HFFc6 (cell line): ENCODE data around the gene THSD4. TPM values are rescaled to one million over a fixed set of nuclear protein-coding genes. Genes with fewer than 3 reads are reported as not detected.
A peak's percentile ranks its signal among the peaks of the same experiment; 100 is the strongest.

ENCODE experiments used
- DNase-seq: peaks from one replicate; pipeline ENCODE4 v3.0.0-alpha.2; 2018
- H3K27ac Mint-ChIP-seq: 2 replicates; pipeline ENCODE4 v1.8.0; 2020; ENCODE audit warnings: mild to moderate bottlenecking, mixed read lengths
- H3K27me3 Mint-ChIP-seq: 2 replicates; pipeline ENCODE4 v1.8.0; 2021; ENCODE audit warnings: mild to moderate bottlenecking, moderate library complexity, mixed read lengths; ENCODE audit not compliant: insufficient read depth
- H3K36me3 Mint-ChIP-seq: 2 replicates; pipeline ENCODE4 v1.8.0; 2021; ENCODE audit warnings: low read depth, mixed read lengths
- H3K4me1 Mint-ChIP-seq: 2 replicates; pipeline ENCODE4 v1.8.0; 2020; ENCODE audit warnings: low read depth, mixed read lengths
- H3K4me3 Mint-ChIP-seq: 2 replicates; pipeline ENCODE4 v1.8.0; 2020; ENCODE audit warnings: mild to moderate bottlenecking, moderate library complexity, mixed read lengths
- H3K9me3 Mint-ChIP-seq: 2 replicates; pipeline ENCODE4 v1.8.0; 2020; ENCODE audit warnings: mild to moderate bottlenecking, mixed read lengths
- total RNA-seq, 6 experiments: library from RNA; stranded (reverse); fragmentation: NEBNext Ultra II Directional; extraction: Animal tissue kit (Norgen Biotek cat#: 25700); gene quantifications; 2 replicates in 1 of 6; 3 replicates in 5 of 6; pipeline ENCODE4 v1.2.3, GENCODE V29; 2021
- TF ChIP-seq, protein P1 (sequence below): fragments of 200-600 bp; sonication (generic); IDR thresholded peaks from 2 replicates; pipeline ENCODE4 v1.5.0; 2021; ENCODE audit warnings: antibody characterized with exemption, mild to moderate bottlenecking

Gene THSD4
- total RNA-seq, 6 experiments from 2014 or later, result 32.7 to 39.1 (median 36.4) TPM

GRCh38 chr15:71496336-71496955 is 381.2 kb downstream of the THSD4 start:
- H3K9me3 Mint-ChIP-seq, result peaks cover 9% of the 10 kb centered on the region
- peak overlapping the region; percentile 50; the same call in 1 of the 2 replicates for H3K4me3 Mint-ChIP-seq
- peaks cover 11% of the 10 kb centered on the region for H3K36me3 Mint-ChIP-seq
- TF ChIP-seq, protein P1, sequence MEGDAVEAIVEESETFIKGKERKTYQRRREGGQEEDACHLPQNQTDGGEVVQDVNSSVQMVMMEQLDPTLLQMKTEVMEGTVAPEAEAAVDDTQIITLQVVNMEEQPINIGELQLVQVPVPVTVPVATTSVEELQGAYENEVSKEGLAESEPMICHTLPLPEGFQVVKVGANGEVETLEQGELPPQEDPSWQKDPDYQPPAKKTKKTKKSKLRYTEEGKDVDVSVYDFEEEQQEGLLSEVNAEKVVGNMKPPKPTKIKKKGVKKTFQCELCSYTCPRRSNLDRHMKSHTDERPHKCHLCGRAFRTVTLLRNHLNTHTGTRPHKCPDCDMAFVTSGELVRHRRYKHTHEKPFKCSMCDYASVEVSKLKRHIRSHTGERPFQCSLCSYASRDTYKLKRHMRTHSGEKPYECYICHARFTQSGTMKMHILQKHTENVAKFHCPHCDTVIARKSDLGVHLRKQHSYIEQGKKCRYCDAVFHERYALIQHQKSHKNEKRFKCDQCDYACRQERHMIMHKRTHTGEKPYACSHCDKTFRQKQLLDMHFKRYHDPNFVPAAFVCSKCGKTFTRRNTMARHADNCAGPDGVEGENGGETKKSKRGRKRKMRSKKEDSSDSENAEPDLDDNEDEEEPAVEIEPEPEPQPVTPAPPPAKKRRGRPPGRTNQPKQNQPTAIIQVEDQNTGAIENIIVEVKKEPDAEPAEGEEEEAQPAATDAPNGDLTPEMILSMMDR, result no peak
- peak overlapping the region; percentile 68 for H3K27ac Mint-ChIP-seq
- DNase-seq, result peak; percentile 18
- H3K4me1 Mint-ChIP-seq, result peaks cover 16% of the 10 kb centered on the region
- no peaks in the 10 kb centered on the region for H3K27me3 Mint-ChIP-seq

DNA sequence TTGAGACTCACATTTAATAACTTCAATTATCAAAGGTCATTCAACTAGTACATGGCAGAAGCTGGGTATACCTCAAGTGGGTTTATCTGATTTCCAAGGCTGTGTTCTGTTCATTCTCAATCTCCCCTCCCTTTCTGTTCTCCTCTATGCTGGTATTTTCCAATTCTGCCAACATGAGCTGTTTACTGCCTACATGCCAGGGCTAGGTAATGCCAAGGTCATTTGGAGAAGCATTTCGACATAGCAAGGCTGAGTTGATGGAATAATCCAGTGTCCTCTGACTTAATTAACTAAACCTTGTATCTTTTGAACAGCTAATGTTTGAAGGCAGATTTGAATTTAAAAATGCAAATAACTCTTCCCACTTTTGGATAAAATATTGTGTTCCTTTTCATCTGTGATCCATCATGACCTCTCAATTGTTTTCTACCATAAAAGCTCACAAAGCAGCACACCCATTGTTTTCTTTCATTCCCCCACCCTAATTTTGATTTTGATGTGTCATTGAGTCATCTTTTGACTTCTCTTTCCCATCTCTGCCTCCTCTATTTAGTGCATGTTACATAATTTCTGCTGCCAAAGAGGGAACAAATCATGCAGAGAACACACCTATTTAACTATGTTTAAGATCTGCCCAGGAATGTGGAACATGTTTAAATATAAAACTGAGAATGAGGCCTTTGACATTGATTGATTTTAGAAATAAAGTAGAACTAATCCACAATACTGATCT is 386.2 kb downstream of the THSD4 start:
- Mint-ChIP-seq H3K4me1 (peaks cover 13% of the 10 kb centered on the region), H3K4me3 (no peak overlapping the region), H3K27me3 (peaks cover 1% of the 10 kb centered on the region; the same call in 1 of the 2 replicates), H3K27ac (no peak overlapping the region), H3K36me3 (peaks cover 17% of the 10 kb centered on the region), H3K9me3 (peaks cover 9% of the 10 kb centered on the region)
- TF ChIP-seq, protein P1, result no peak
- no peak for DNase-seq

DNA sequence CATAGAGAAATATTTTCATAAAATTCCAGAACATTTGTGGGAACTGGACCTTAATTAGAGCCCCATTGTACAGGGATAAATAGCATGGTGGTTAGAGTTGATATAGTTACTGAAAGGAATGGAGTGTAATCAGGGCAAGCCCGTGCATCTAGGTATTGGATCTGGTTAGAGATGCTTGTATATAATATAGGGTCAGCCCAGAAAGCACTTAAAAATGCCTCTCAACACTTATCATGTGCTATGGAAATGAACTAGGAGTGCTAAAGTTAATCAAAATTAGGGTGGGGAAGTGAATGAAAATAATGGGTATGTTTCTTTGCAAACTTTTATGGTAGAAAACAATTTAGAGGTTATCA is 386.8 kb downstream of the THSD4 start:
- Mint-ChIP-seq H3K4me1 (peaks cover 8% of the 10 kb centered on the region), H3K4me3 (no peak overlapping the region), H3K9me3 (peaks cover 9% of the 10 kb centered on the region), H3K27ac (no peak overlapping the region), H3K27me3 (peaks cover 1% of the 10 kb centered on the region; the same call in 1 of the 2 replicates), H3K36me3 (peaks cover 17% of the 10 kb centered on the region)
- TF ChIP-seq, protein P1, result no peak
- DNase-seq, result no peak

DNA sequence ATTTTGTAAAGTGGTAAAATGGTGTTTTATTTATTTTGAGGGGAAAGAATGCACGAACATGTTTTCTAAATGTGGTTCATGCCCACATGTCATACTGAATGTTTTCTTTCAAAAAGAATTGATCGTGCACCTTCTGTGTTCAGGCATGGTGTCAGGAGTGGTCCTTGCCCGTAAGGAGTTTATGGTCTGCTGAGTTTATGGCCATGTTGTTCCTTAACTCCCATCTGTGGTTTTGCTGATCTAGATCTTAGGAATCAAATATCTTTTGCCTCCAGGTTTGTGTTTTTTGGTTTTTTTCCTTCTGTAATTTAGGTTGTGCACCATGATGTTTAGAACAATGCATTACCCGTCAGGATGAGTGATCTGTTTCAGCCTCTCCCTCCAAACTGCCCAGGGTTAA is 390.7 kb downstream of the THSD4 start:
- no peaks in the 10 kb centered on the region for H3K9me3 Mint-ChIP-seq
- H3K4me3 Mint-ChIP-seq, result no peak overlapping the region
- TF ChIP-seq, protein P1, result no peak
- H3K27me3 Mint-ChIP-seq, result peaks cover 1% of the 10 kb centered on the region; the same call in 1 of the 2 replicates
- 0 out of 2 replicates have a peak, but pooled peaks cover 6% of the 10 kb centered on the region for H3K4me1 Mint-ChIP-seq
- H3K27ac Mint-ChIP-seq, result no peak overlapping the region
- DNase-seq, result no peak
- peaks cover 7% of the 10 kb centered on the region; the same call in 1 of the 2 replicates for H3K36me3 Mint-ChIP-seq

DNA sequence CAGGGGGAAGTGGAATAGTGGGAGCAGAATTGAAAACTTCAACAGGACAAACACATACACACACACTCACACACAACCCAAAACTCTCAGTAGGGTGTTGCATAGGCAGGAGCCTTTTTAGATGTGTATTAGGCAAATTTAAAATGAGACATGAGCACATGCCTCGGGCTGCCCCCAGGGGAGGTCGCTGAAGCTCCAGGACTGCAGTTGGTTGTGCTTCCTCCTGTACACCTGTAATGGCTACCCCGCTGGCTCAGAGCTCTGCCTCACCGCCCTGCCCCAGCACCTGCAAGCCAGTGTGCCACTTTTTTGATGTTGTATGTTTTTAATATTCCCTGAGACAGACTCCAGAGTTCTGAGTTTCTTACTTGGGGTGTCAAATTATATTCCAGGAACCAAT is 391.7 kb downstream of the THSD4 start:
- Mint-ChIP-seq H3K4me1 (no peaks in the 10 kb centered on the region), H3K27me3 (peaks cover 1% of the 10 kb centered on the region; the same call in 1 of the 2 replicates), H3K36me3 (0 out of 2 replicates have a peak, but pooled peaks cover 6% of the 10 kb centered on the region), H3K4me3 (no peak overlapping the region), H3K9me3 (no peaks in the 10 kb centered on the region), H3K27ac (no peak overlapping the region)
- TF ChIP-seq, protein P1, result no peak
- DNase-seq, result no peak
